NCI-H2196 treated with DMSO at 0.1 percent for 48 hours (cell line): ENCODE results near the gene PRKCZ.

Experiments used
- DNase-seq: peaks from one replicate; lab custom pipeline; 2025; ENCODE audit not compliant: unreplicated experiment; lab: John Stamatoyannopoulos, UW

PRKCZ gene

DNA sequence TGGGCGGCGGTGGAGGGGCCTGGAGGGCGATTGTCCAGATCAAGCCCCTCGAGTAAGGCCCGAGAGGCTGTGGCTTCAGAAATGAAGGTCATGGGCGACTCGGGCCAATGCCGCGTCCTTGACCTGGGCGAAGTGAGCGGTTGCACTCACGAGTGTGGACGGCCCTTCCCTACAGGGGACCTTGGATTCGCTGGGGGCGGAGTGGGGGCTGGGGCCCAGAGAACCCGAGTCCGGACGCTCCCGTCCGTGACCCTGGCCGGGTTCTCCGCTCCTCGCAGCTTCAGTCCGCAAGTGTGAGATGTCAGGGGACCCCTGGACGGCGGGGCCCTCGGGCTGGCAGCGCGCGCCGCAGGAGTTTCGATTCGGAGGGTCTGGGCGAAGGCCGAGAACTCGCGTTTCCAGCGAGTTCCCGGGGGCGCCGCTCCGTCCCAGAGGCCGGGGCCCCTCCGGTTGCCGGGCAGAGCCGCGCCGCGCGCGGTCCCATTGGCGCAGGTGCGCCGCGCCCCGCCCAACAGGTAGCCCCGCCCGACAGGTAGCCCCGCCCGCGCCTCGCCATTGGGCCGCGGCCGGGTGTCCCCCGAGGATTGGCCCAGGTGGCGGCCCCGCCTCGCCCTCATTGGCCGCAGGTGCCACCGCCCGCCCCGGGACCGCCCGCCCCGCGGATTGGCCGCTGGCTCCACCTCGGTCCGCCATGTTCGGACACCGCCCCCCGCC lies at the start of gene PRKCZ:
TSS of gene PRKCZ (plus strand) at position 694 of the 714 bp plus-strand sequence. CDS start 220 bp downstream, outside the sequence.
- DNase-seq, result peak; percentile 93

DNA sequence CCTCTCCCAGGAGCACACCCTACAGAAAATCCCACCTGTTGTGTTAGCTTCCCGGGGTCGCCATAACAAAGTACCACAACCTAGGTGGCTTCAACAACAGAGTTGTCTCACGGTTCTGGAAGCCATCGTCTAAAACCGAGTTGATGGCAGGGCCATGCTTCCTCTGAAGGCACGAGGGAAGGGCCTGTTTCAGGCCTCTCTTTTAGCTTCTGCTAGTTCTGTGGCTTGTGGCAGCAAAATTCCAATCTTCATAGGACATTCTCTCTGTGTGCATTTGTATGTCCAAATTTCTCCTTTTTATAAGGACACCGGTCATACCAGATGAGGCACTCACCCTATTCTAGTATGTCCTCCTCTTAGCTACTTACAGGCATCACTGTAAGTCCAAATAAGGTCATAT lies 49.8 kb upstream of the PRKCZ start:
- DNase-seq, result no peak

DNA sequence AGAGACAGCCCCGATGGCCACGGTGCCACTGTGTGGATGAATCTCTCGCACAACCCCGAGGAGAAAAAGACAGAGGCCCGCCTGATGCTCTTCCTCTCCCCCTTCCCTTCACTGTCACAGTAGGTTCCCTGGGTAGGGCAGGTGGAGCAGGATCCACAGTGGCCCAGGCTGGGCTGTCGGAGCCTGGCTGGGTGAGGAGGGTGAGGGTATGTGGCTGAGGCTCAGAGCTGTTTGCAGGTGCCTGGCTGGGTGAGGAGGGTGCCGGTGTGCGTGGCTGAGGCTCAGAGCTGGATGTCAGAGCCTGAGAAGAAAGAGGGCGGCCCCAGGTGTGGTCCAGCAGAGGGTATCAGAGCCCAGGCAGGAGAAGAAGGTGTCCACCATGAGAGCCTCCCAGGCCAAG lies 49.4 kb upstream of the PRKCZ start:
- no peak for DNase-seq

DNA sequence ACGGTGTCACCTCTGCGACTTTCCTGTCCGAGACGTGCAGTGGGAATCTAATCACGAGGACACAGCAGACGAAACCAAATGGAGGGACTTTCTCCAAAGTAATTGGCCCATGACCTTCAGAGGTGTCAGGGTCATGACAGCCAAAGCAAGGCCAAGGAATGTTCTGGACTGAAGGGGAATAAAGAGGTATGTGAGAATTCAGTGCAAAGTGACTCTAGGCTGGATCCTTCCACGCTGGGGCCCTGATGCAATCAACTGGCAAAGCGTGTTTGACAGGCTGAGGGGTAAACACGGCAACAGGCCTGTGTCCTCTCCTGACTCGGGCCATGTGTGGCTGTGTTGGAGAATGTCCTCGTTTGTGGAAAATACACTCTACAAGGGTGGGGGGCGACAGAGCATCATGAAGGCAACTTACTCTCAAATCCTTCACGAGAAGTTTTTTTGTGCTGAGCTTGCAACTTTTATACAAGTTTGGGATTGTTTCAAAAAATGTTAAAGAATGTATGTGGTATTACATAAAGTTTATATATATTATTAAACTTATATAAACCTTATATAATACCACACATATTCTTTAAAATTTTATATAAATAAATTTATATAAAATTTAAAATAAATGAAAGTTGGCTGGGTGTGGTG lies 48.3 kb upstream of the PRKCZ start:
- no peak for DNase-seq

GRCh38 chr1:2003541-2004131 lies 46.6 kb upstream of the PRKCZ start, which contains the start of gene CFAP74:
Gene CFAP74 (minus strand): TSS chr1:2003786. CDS start chr1:1990956, 12,830 bp downstream.
- DNase-seq, result peak; percentile 42

- DNase-seq, result no peak
These were observed 45.4 kb upstream of the PRKCZ start for GRCh38 chr1:2004856-2005255.

- no peak for DNase-seq
These were observed 40.8 kb upstream of the PRKCZ start for GRCh38 chr1:2009101-2010053.

- no peak for DNase-seq
These were observed 36.0 kb upstream of the PRKCZ start for GRCh38 chr1:2014181-2014580.

DNA sequence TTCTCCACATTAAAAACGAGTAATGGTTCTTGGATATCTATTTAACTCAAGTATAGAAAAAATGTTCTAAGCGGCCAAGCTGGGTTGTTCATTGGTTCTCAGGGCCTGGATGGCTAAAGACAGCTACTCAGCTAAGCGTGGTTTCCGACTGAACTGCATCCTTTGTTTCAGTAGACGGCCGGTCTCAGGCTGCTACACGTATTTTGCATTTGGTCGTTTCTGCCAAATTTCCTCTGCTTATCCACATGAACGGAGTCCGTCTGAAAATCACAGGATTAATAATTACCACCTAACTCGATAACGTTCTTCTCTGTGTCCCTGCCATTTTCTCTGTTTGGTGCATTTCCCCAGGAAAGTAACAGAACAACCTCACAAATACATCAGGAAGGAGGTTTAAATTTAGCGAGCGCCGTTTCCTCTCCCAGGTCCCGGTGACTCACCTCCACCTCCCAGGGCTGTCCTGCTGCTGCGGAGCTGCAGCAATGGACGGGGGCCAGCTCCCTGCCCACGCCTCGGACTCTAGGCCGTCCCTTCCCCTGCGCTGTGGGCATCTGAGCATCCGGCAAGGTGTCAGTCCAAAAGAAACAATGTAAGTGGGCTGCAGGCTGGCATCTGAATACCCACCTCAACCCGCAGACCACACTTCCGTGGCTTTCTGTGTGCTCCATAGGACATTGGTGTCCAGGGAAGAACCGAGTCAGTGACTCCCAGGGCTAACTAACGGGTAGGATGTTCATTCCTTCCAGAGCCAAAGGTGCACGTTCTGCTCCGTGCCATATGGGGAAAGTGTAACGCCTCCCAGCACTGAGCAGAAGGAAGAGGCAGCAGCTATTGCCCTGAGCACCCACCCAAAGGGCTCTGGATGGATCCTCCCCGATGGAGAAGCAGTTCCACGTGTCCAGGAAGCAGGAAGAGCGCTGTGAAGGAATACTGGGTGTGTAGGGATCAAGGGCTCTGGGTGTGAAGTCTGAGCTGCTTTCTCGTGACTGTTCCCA lies 35.2 kb upstream of the PRKCZ start:
- no peak for DNase-seq

- DNase-seq, result no peak
These were observed 34.1 kb upstream of the PRKCZ start for GRCh38 chr1:2016123-2016522.

DNA sequence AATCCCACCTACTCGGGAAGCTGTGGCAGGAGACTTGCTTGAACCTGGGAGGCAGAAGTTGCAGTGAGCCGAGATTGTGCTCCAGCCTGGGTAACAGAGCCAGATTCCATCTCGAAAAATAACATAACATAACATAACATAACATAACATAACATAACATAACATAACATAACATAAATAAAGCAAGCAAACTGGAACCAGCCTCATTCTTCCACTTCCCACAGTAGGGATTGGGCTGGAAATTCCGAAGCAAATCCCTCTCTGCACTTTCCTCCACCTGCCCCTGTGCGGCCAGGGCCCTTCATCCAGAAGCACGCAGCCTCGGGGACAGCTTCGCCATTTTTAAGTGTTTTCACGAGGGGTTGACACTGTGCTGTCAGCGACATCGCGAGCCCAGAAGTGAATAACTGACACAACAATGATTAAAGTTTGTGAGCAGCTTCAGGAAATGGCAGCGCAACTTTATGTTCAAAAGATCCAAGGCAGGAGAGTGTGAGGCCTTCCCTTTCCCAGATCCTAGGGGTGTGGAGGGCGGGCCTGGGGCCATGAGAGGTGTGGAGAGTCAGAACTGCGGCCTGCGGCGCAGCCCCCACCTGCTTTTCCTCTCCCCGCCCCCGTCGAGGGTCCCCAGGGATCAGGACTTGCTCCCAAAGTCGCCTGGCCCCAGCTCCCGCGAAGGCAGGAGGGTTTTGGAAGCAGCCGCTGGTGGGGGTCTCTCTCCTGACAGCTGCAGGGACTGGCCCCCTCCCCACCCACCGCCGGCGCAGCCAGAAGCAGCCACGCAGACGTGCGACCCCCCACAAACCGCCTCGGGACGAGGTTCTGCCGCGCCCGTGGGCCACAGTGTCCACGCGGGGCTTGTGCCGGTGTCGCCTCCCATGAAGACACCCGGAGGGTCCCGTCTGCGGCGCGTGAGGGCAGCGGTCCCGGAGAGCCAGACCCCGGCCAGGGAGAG lies 31.7 kb upstream of the PRKCZ start:
- DNase-seq, result no peak

DNA sequence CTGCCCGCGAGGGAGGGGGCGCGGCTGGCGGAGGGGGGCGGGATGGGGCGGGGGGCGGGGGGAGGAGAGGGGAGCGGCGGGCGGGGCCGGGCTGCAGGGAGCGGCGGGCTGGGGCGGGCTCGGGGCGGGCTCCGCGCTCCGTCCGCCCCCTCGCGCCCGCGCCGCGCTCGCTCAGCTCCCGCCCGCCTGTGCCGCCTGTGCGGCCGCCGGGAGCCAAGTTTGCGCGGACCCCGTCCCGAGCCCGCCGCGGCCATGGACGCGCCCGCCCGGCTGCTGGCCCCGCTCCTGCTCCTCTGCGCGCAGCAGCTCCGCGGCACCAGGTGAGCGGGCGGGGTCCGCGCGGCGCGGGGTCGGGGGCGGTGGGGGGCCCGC lies 31.1 kb upstream of the PRKCZ start, which contains the start of gene GABRD:
TSS of gene GABRD (plus strand) at position 174 of the 372 bp plus-strand sequence. CDS start at position 253, 79 bp downstream.
- no peak for DNase-seq

DNA sequence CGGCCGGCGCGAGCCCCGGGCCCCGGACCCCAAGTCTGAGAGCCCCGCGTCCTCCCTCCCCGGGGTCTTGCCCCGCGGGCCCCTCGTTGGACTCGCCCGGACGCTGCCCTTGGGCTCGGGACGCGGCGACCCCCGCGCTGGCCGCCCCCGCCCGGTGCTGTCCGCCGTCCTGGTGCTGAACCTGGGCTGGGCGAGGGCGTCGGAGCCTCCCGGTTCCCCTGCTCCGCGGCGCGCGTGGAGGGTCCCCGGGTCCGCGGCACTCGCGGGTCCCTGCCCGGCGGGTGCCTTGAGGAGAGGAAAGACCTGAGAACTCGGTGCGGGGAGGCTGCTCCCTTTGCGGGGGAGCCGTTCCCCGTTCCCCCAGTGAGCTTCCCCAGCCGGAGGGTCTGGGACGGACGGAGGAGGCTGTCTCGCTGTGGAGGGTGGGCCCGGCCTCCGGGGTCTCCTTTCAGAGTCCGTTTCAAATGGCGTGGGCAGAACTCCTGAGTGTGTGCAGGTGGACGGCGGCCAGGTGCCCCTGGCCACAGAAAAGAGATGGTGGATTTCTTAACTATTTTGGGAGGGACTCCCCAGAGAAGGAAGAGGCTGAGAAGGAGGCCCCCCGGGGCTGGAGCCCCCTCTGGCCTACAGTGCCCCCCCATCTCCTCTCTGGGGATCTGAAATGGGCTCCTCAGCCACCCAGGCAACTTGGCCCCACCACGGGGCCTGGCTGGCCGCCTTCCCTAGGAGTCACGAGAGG lies 30.5 kb upstream of the PRKCZ start:
- DNase-seq, result no peak

- DNase-seq, result no peak
These were observed 29.9 kb upstream of the PRKCZ start for GRCh38 chr1:2020310-2020655.

DNA sequence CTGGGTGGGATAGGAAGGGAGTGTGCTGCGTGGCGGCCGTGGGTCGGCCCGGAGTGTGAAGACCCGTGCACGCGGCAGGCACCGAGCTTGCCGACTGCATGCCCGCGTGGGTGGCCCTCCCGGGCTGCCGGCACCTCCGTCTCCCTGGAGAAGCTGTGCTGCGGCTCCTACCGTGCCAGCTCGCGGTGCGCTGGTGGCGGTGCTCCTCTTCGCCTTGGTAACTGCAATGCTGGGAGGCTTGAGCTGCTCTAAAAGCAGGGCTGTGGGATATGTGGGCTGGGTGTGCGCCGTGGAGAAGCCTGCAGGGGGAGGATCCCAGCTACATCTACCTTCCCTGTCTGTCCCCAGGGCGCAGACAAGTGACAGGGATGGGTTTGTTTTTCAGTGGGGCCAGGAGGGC lies 28.7 kb upstream of the PRKCZ start:
- no peak for DNase-seq

DNA sequence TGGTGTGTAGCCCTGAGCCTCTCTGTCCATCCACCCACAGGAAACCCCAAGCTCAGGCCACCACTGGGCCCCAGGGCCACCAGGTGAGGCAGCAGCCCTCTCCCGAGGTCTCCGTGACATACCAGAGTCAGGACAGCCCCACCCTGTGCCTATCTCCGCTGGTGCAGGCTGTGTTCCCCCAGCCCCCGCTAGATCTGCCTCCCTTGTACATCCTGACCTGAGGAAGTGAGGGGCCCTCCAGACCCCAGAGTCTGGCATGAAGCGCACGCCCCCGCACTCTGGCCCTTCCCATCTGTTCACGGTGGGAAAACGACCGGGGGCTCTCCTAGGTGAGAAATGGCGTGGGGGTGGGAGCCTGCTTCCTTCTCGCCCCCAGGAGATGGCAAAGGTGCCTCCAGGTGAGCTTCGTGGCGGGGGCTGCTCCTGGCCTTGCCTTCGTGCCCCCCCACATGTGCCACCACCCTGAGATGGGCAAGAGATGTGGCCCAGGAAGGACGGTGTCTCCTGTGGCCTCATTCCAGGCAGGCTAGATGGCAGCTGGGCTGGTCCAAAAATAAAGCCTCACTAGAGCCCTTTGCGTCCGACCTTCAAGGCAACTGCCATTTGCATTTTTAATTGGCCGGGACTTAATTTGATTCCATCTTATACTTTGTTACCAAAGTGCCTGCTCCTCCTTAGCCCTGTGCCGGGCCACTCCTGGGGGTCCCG lies 28.0 kb upstream of the PRKCZ start:
- no peak for DNase-seq

- DNase-seq, result no peak
These were observed 27.0 kb upstream of the PRKCZ start for GRCh38 chr1:2023187-2023586.

GRCh38 chr1:2024451-2024850 lies 25.8 kb upstream of the PRKCZ start:
- DNase-seq, result no peak
